ENCODE results near the gene MAGI2.

MAGI2 gene

DNA sequence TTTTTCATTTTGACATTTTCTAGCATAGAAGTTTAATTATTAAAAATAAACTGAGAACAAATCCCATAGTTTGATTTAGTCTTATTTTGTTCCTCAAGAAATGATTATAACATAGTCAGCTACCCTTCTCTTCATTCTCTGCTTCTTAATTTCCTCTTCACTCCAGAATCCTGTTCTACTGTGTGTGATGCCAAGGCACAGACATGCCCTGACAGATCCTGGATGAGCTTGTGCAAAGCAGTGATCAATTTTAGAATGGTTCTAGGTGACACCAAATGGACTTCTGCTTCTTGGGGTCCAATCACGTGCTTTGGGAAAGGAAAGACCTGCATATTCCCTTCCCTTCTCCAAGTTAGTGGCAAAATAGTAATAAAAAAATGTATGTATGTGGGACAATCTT is 665.6 kb downstream of the MAGI2 start:
- no peak for DNase-seq (ENCODE audit: low read depth in 2 of 2)

DNA sequence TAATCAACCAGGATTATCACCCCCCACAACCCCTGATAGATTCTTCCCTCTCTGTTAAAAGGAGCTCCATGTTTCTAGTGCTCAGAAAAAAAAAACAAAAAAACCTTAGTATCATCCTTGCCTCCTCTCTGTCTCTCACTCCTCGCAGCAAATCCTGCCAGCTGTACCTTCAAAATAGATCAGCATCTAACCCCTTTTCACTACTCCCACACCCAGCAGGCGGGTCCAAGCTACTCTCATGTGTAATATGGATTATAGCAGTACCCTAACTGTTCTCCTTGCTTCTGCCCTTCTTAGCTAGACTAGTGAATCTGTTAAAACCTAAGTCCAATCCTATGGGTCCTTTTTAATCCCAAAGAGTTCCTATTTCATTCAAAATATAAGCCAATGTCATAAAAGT is 667.4 kb downstream of the MAGI2 start:
- DNase-seq (ENCODE audit: low read depth in 2 of 2) = no peak

DNA sequence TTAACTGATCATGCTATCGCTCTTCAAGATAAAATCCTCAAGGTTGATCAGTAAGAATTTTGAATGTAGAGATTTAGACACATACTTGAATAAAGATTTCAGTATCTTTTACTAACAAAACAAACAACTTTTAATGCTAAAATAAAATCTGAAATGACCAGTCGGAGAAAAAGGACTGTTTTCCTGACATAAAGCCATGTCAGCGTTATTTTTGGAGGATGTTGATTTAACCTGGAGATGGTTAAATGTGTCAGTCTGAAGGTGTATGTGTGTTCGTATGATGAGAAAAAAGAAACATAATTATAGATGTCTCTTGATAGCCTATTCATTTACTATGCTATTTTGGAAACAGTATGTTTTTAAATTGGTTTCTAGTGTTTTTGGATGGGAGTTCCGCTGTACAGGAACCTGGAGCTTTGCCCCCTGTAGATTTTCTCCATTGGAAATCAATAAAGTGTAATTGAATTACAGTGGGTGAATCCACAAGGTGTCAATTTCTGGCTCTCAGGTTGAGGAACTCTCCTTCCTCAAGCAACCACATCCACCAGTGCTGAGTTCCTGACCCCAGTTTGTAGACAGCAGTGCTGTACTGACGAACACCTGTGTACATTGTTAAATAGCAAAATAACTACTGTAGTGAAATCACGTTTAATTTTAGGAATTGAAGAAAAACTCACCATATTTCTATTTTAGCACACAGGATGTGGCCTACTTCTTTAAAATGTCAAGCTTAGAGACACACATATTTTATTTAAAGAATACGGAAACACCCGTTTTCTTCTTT is 670.1 kb downstream of the MAGI2 start:
- no peak for DNase-seq (ENCODE audit: low read depth in 2 of 2)

DNA sequence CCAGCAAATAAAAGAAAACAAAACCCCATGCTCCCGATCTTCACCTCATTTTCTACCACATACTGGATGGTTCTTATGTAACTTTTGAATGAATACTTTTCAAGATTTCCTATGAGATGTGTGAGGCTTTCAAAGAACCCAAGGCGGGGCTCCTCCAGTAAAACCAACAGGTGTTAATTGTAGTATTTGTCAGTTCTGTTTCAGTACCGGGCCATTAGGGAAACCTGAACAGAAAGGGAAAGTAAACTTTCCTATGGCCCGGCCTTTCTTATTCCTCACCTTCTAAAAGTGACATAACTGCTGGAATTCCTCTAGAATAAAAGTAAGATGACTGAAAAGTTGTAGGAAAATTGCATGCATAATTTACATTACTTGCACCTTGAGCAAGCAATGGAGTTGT is 672.9 kb downstream of the MAGI2 start:
- no peak for DNase-seq (ENCODE audit: low read depth in 2 of 2)

DNA sequence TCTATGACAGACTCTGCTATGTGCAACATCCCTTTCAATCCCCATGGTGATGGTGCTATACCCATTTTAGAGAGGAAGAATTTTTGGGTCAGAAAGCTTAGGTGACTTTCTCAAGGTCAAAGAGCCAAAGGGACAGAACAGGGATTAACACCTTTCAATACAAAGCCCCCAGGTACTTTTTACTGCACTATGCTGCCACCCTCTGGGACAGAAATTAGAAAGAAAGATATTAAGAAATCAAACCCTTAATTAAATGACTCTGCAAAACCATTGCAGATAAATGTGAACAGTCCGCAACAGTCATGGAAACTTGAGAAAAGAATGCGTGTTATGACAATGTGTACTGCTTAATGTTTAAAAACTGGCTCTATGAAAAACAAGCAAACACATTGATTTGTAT is 673.7 kb downstream of the MAGI2 start:
- DNase-seq (ENCODE audit: low read depth in 2 of 2) = no peak

DNA sequence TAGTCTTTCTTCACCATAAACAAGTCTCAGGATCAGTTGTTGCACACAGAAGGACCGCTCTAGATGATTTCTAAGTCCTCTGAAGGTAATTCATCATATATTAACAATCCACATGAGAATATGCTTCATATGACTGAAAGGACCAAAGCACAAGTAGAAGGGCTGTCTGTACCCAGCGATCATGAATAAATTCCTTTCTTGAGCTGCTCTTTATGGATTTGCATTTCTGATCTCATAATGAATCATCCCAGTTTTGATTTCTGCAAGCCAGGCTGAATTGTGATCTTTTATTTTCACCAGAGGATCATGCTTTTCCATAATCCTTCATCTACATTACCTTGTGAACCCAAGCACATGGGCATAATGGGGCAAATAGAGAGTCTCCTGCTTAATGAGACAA is 675.6 kb downstream of the MAGI2 start:
- no peak for DNase-seq (ENCODE audit: low read depth in 2 of 2)

DNA sequence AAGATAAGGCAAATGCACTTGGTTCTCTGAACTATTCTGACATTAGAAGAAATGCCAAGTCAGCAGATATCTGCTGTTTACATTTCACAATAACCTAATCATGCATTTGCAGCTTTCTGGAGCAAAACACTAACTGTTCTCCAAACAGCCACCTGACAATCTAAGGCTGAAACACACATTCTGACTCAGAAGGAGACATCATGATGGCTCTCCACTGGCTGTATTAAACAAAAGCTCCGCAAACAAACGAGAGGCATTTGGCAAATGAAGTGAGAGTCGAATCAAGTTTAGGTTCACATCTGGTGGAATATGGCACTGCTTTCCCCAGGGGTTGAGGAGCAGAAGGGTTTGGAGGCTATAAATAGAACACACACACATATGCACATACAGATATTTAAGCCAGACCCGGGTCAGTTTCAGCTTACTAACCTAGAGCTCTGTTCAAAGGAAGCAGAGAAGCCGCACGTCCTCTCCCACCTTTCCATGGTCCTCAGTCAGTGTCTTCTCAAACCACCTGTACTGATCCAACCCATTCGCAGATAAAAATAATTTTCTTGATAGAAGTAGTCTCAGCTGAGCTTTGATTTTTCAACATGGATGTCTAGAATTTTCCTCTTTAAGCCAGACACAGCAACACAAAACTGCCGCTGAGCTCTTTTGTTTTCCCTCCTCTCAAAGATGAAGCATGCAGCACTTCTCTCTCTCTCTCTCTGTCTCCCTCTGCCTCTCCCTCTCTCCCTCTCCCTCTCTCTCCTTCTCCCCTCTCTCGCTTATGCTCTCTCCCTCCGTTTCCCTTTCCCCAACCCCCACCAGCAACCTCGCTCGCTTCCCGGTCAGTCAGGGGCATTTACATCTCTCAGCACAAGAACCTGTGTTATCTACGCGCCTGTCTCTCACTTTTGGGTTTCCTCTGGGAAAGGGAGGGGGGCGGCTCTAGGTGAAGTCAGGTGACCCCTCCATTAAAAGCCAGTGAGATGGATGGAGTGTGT is 682.8 kb downstream of the MAGI2 start:
- no peak for DNase-seq (ENCODE audit: low read depth in 2 of 2)

DNA sequence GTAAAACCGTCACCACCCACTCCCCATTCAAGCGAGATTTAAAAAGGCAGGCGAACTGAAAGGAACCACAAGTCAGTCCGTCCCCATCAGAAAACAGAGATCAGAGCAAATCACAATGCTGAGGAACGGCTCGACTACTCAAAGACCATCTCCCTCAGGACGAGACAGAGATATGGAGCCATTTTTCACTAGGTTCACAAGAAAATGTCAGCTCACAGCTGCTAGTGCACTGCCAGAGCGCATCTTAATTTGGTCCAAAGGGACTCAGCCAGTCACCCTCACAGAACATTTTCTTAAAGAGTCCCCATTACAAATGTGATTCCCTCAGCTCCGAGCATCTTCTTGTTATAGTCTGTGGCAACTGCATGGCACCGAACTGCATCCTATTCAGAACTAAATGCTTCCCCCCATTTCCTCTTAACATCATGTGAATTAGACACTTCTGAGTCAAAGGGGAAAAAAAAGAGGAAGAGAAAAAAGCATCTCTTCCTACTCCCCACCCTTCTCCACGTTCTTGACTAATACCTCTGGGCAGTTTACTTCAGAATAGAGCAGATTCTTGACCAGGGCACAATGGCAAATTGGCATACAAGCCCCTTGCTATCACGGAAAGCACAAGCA is 683.9 kb downstream of the MAGI2 start:
- no peak for DNase-seq (ENCODE audit: low read depth in 2 of 2)

DNA sequence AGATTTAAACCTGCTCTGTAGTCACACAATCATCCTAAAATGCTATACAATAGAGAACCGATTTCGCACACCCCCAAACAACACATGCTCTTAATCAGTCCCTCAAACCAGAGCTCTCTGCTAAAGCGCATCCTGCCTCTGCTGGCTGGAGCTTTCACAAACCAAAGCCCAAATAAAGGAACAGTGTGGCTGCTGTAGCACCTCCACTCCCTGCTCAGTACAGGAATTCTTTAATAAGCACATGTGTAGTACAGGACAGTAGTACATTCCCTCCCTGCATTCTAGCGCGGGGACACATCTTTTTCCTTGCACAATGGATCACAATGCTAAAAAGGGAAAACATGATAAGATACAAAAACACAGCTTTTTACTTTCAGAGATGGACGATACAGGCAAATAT is 684.6 kb downstream of the MAGI2 start:
- DNase-seq (ENCODE audit: low read depth in 2 of 2) = no peak

DNA sequence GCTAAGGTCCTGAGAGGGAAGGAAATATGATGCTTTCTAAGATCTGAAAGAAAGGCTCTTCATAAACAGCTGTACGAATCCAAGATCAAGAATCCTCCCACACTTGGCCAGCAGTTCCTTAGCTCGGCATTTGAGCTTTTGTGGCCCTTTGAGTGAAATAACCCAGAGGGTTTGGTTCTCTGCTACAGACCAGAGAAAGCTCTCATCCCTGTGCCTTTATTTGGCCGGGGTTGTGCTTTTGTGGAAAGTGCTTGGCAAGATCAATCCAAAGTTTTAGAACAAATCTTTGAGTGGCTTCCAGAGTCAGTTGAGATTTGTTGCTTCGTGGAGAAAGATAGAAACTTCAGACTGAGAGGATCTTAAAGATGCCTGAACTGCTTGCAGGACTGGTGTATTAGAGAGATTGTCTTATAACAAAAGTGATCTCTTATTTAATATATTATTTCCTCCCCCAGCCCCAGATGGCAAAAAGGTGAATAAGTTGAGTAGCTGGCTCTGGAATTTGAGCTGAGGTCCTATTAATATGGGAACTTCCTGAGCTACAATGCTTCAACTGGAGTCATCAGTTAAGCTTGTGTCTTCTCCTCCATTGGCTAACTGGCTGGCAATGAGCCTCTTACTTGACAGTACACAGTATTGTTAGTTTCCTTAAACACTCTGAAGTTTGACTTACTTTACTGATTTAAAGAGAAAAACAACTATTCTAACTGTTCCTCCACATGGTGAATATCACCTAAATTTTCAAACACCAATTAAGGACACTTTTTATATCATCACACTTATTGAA is 687.3 kb downstream of the MAGI2 start:
- no peak for DNase-seq (ENCODE audit: low read depth in 2 of 2)

DNA sequence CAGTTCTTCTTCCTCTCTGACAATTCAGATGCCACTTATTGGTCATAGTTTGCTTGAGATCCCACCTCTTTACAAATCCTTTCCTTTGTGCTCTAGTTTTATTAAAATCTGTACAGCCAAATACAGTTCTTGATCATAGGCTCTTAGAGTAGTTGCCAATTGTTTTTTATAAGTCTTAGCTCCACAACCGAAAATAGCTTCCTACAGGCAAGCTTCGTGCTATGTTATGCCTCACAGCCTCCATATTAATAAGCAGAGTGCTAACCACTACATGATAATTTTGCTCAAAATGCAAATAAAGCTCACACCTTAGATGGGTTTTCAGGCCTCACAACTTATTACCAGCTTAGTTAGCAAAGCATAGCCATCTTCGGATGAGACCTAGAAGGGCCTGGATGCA is 688.9 kb downstream of the MAGI2 start:
- DNase-seq (ENCODE audit: low read depth in 2 of 2) = no peak

DNA sequence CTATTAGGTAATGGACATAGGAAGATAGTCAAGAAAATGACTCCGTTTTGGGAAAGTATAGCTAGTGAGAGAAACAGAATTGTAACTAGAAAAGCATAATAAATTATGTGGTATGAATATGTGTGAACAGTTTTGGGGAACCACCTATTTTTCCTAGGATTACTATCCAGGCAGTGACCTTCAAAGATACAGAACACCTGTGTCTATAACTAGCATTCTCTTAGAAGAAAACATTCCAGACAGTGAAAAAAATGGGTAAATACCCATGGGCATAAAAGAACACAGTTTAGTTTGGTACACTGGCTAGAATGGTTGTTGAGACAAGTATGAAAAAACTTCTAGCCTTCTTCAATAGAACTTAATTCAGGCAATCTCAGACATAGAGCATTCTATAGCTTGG is 690.8 kb downstream of the MAGI2 start:
- DNase-seq (ENCODE audit: low read depth in 2 of 2) = no peak

DNA sequence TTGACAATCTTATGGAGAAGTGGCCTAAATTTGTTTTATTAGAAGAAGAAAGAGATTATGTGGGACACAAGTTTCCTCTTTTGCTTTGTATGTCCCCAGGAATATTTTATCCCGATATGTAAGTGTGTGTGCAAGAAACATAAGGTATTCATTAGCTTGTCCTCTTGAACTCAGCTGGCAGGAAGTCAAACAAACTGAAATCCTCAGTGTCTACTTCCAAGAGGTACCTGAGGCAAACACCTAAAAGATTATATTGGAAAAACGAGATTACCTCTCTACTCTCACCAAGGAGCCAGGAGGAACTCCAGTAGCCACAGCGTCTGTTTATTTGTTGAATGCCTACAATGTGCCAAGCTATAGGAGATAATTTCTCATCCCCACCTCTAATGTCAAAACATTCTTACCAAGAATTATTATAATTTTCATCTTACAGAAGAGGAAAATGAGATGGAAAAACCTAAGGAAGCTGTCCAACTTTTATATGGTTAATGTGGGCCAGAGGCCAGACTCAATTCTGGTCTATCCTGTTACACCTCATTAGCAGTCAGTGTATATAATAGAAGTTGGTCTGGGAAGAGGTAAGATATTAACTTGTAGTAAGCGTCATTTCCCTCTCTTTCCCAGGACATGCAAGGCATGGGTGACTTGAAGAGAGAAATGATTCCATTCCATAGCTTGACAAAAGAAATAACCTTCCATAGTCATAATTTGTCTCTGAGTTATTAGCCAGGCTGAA is 692.7 kb downstream of the MAGI2 start:
- no peak for DNase-seq (ENCODE audit: low read depth in 2 of 2)

DNA sequence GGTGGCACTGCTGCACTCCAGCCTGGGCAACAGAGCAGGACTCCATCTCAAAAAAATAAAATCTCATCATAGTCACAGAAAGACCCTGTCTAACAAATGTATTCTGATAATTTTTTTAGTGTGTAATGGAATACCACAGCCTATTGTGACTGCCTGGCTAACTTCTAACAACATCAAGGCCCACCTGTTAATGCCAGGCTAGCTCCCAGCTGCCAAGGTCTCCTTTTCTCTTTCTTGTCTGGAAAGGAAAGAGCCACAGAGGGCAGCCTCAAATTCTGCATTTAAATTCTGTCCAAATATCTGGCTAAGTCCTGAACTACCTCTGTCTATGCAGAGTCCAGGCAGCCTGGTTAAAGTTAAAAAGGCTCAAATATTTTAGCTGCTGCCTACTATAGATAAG is 700.9 kb downstream of the MAGI2 start:
- no peak for DNase-seq (ENCODE audit: low read depth in 2 of 2)

DNA sequence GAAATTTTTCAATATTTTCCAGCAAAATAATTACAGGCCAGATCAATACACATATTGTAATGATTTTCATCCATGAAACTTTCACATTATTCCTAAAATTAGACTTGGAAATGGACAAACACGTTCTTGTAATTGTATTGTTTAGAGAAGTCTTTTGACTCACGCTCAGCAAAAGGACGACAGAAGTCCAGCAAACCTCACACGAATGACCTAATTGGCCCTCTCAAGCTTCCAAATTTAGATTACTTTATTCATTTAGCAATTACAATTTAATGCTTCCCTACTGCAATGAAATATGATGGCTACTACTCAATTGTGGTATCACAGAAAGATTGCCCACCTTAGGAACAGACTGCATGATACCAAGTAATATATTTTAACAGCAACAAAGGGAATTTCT is 702.2 kb downstream of the MAGI2 start:
- no peak for DNase-seq (ENCODE audit: low read depth in 2 of 2)

DNA sequence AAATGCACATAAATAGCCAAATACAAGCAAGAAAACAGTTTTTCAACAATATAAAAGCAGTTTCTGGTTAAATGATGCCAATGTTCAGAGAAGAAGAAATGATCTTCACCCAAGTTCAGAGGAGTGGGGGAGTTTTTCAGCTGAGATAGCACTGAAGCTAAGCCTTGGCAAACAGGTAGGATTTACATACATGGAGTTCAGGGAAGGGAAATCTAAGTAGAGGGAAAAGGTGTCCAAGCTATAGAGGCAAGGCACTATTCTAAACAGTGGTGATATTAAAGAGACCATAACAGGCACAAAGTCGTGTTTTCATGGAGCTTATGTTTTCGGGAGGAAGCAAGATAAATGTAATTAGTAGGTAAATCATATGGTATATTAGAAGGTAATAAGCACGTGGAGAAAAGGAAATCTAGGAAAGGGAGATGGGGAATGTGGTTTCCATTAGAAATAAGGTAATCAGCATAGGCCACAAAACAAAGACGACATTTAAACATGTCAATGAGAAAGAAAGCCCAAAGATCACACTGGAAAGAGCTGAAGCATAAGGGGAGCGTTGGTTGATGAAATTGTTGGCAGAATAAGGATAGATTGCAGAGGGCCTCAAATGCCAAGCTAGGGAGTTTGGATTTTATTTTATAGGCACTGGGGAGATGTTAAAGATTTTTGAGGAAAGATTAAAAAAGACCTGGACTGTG is 704.3 kb downstream of the MAGI2 start:
- no peak for DNase-seq (ENCODE audit: low read depth in 2 of 2)

DNA sequence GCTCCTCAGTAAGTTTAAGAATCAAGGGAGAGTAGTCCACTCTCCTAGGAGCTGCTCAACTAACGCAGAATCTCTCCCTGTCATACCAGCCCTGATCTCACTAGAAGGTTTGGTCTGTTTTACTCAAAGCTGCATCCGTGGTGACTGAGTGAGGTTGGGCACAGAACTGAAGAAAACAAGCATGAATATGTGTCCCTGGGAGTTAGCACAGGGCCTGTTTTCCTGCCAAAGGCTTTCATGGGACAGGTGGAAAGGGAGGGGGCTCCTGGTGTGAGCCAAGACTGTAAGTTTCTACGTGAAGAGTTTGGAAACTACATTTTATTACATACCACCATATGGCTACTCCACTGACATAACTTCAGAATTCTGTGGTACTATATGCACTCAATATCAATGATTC is 705.9 kb downstream of the MAGI2 start:
- no peak for DNase-seq (ENCODE audit: low read depth in 2 of 2)

DNA sequence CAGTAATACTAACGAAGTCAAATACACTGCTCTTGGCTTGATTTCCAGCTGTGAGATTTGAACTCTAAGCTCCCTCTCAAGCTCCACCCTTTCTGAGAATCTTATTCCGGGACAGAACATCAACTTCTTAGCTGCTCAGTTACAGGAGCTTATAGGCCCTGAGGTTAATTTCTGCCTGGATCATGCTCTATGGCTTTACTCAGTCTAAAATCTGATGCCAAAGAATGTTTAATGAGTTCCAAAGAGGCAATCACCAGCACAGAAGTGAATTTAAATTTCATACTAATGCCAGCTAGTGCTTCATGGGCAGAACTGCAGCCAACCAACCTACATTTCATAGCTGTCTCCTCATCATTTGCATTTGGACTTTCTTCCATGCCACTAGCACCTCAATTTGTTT is 707.2 kb downstream of the MAGI2 start:
- no peak for DNase-seq (ENCODE audit: low read depth in 2 of 2)

DNA sequence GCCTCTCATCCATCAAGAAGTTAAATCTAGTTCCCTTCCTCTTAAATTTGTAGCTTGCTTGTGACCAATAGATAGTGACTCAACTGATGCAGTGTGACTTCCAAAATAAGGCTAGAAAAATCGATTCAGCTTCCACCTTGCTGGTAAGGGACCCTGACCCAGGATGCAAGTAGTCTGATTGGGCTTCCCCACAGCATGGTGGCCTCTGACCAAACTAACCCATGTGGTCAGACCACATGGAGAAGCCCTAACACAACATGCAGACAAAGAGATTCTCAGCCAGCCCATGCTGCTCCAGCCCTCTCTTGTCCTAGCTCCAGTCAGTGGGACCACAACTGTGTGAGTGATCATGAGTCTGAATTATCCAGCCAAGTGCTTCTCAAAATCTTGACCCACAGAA is 710.8 kb downstream of the MAGI2 start:
- no peak for DNase-seq (ENCODE audit: low read depth in 2 of 2)

DNA sequence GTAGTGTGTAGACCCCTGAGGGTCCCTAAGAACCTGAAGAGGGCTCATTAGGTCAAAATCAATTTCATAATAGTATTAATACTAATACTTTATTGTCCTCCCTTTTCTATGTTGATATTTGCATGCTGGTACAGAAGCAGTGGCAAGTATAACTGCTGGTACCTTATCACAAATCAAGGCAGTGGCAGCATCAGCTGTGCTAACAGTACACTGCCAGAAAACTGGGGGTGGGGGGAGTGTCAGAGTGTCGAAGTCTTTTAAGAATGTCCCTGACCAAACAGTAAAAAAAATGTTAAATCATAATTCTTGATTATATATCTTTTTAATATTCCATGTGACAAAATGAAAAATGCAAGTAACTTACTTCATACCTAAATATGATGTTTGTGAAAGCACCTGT is 716.9 kb downstream of the MAGI2 start:
- DNase-seq (ENCODE audit: low read depth in 2 of 2) = no peak

Measured in stimulated activated CD8-positive, alpha-beta memory T cell treated with anti-CD3 and anti-CD28 coated beads, Interleukin-2, amount 100 ng/mL, for 48 hours (primary cell).